GM13976 (cell line): ENCODE results near the gene TXNIP.

Source experiments
- DNase-seq: peaks from one replicate; pipeline ENCODE4 v3.0.0; 2012; ENCODE audit warnings: low spot score
- in situ Hi-C: fragments of 300-500 bp; cut with MboI; formaldehyde crosslinking; loops from one replicate; pipeline ENCODE4 v1.12.0; 2022; ENCODE audit warnings: low sequenced_read_pairs, mixed read lengths, inconsistent platforms; ENCODE audit not compliant: unreplicated experiment
- TF ChIP-seq, protein P1 (sequence below): IDR thresholded peaks from 2 replicates; pipeline ENCODE4 v1.5.1; 2012; ENCODE audit warnings: borderline replicate concordance, mild to moderate bottlenecking; ENCODE audit not compliant: insufficient read depth; ENCODE audit errors: extremely low read depth, missing control alignments, control extremely low read depth

Gene TXNIP

DNA sequence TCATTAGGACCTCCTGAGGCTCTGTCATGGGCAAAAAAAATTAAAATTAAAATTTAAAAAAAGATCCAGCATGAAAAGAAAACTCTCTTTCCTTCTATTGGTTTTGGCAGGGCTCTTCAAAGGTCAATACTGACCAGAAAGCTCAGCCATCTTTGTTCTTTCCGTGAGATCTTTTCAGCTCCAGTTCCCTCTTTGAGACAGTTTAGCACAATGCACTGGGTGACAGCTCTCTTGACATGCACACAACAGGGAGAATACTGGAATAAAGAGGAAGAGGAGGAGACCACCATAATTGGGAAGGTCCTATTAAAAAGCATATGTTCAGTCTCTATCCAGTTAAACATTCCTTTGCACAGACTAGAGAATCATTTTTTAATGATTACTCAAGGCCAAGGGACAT, 44.9 kb downstream of the TXNIP start:
- in situ Hi-C loops = no loop called here
- TF ChIP-seq, protein P1, sequence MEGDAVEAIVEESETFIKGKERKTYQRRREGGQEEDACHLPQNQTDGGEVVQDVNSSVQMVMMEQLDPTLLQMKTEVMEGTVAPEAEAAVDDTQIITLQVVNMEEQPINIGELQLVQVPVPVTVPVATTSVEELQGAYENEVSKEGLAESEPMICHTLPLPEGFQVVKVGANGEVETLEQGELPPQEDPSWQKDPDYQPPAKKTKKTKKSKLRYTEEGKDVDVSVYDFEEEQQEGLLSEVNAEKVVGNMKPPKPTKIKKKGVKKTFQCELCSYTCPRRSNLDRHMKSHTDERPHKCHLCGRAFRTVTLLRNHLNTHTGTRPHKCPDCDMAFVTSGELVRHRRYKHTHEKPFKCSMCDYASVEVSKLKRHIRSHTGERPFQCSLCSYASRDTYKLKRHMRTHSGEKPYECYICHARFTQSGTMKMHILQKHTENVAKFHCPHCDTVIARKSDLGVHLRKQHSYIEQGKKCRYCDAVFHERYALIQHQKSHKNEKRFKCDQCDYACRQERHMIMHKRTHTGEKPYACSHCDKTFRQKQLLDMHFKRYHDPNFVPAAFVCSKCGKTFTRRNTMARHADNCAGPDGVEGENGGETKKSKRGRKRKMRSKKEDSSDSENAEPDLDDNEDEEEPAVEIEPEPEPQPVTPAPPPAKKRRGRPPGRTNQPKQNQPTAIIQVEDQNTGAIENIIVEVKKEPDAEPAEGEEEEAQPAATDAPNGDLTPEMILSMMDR = no peak
- DNase-seq = no peak

GRCh38 chr1:145949219-145949618, 47.2 kb downstream of the TXNIP start:
- no peak for DNase-seq
- in situ Hi-C loops = no loop called here

DNA sequence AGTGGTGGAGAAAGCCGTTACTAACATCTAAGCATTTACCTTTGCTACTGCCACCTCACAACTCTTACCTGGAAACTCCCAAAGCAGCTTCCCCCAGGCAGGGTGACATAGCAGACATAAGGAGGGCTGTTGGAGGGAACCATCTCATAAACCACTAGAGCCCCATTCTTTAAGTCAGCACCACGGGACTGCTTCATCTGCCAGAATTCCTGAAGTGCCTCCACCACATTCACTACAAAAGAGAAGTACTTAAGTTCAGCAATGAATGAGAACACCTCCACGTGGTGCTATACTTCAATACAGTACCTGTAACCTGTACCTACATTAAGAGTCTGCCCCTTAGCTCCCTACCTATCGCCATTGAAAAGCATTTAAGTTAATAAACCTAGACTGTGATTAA, 48.8 kb downstream of the TXNIP start:
- TF ChIP-seq, protein P1 = no peak
- no peak for DNase-seq
- in situ Hi-C loops = no loop called here

More at GRCh38 chr1:145949219-145949618, 47.2 kb downstream of the TXNIP start:
- TF ChIP-seq, protein P1 = no peak

DNA sequence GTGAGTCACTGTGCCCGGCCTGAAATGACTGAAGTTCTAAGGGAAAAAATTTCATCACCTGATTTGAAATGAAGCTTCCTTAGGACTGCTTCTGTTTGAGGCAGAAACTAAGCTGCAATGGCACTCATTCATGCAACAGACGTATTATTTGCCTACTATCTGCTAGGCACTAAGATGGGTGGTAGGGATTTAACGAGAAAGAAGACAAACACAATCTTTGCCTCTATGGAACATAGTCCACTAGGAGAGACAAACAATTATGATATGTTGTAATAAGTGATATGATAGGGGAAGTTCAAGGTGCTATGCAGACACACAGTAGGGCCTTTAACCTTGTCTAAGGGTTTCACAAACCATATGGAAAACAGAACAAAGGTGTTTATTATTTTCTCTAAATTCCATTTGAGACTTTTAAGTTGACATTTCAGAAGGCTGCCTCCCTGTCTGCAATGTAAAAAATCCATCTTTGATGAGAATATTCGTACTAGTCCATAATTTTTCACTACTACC, 49.8 kb downstream of the TXNIP start:
- no peak for DNase-seq
- in situ Hi-C loops = no loop called here
- TF ChIP-seq, protein P1 = no peak

GRCh38 chr1:145944532-145944931, 51.8 kb downstream of the TXNIP start:
- in situ Hi-C loops = no loop called here

DNA sequence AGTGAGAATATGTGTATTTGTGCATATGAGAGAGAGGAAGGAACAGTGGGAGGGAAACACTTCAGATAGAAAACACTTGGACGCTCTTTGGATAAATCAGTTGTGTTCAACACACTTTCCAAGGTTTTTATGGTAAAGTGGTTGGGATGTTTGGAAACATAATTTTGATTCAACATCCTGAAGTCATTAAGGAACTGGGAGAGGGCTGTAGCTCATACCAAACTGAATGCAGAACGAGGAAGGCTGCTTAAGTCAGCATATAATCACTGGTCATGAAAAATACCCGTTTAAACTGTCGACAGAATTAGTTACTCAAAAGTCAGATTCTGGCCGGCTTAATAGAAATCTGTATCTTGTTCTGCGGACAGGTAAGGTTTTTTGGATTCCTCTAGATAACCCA, 53.5 kb downstream of the TXNIP start:
- no peak for DNase-seq
- TF ChIP-seq, protein P1 = no peak
- in situ Hi-C loops = no loop called here

More at GRCh38 chr1:145944532-145944931, 51.8 kb downstream of the TXNIP start:
- no peak for DNase-seq
- TF ChIP-seq, protein P1 = no peak
